ENCODE results near the gene CCL25. TPM values are rescaled to one million over a fixed set of nuclear protein-coding genes. Genes with fewer than 3 reads are reported as not detected.

The CCL25 gene
- total RNA-seq, 1 experiment from 2014 or later: not detected

DNA sequence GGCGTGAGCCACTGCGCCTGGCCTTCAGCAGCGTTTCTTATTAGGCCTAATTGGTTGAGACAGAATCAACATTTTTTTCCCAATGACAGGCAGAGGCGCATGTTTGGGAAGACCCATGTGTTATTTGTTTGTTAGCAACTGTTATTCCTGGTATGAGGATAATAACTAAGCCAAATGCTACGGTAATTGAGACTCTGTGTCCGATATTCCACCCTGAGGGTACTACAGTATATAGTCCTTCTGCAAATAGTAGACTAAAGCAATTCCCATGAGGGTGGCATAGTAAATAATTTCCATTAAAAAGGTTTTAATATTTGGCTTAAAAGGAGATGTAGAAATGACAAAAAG, 18.4 kb upstream of the CCL25 start:
- no peak overlapping the region for H3K4me2 ChIP-seq (ENCODE audit: low read length)
- no peaks in the 10 kb centered on the region for H3K9me3 ChIP-seq (ENCODE audit: low read length)
- no peaks in the 10 kb centered on the region for H4K20me1 ChIP-seq (ENCODE audit: low read length)
- no peaks in the 10 kb centered on the region for H3K36me3 ChIP-seq (ENCODE audit: low read depth, low read length)
- TF ChIP-seq, protein P1, sequence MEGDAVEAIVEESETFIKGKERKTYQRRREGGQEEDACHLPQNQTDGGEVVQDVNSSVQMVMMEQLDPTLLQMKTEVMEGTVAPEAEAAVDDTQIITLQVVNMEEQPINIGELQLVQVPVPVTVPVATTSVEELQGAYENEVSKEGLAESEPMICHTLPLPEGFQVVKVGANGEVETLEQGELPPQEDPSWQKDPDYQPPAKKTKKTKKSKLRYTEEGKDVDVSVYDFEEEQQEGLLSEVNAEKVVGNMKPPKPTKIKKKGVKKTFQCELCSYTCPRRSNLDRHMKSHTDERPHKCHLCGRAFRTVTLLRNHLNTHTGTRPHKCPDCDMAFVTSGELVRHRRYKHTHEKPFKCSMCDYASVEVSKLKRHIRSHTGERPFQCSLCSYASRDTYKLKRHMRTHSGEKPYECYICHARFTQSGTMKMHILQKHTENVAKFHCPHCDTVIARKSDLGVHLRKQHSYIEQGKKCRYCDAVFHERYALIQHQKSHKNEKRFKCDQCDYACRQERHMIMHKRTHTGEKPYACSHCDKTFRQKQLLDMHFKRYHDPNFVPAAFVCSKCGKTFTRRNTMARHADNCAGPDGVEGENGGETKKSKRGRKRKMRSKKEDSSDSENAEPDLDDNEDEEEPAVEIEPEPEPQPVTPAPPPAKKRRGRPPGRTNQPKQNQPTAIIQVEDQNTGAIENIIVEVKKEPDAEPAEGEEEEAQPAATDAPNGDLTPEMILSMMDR (conservative IDR thresholded peaks at IDR 0.05; ENCODE audit: low read depth, low read length): no peak
- no peak for TF ChIP-seq EZH2phosphoT487 (IDR thresholded peaks at IDR 0.05; ENCODE audit: borderline replicate concordance, low read length)
- TF ChIP-seq EZH2 (IDR thresholded peaks at IDR 0.05; ENCODE audit: low read length, unreplicated experiment): no peak
- no peaks in the 10 kb centered on the region for H3K27me3 ChIP-seq (ENCODE audit: low read length)
- H3F3A ChIP-seq (ENCODE audit: low read length, unreplicated experiment): no peaks in the 10 kb centered on the region
- H3K4me3 ChIP-seq (ENCODE audit: low read length): no peak overlapping the region
- no peak overlapping the region for H3K9ac ChIP-seq (ENCODE audit: low read length)
- BruUV-seq (replicated peaks): no TSS peak
- ATAC-seq (no peak), DNase-seq (no peak)
- no peaks in the 10 kb centered on the region for H3K79me2 ChIP-seq (ENCODE audit: low read length)
- intact Hi-C loops (cut with micrococcal nuclease): no loop called here
- ChIA-PET POLR2A (ENCODE audit: unreplicated experiment) (no interaction called here), CTCF (no interaction called here)
- no peak overlapping the region for H2AFZ ChIP-seq (ENCODE audit: low read length)
- no peak overlapping the region for H3K27ac ChIP-seq (ENCODE audit: low read length)
- no peaks in the 10 kb centered on the region for H3K4me1 ChIP-seq (ENCODE audit: insufficient read depth, low read length)
- no peaks in the 10 kb centered on the region for H3K9me2 ChIP-seq (replicated peaks; ENCODE audit: low read length)

DNA sequence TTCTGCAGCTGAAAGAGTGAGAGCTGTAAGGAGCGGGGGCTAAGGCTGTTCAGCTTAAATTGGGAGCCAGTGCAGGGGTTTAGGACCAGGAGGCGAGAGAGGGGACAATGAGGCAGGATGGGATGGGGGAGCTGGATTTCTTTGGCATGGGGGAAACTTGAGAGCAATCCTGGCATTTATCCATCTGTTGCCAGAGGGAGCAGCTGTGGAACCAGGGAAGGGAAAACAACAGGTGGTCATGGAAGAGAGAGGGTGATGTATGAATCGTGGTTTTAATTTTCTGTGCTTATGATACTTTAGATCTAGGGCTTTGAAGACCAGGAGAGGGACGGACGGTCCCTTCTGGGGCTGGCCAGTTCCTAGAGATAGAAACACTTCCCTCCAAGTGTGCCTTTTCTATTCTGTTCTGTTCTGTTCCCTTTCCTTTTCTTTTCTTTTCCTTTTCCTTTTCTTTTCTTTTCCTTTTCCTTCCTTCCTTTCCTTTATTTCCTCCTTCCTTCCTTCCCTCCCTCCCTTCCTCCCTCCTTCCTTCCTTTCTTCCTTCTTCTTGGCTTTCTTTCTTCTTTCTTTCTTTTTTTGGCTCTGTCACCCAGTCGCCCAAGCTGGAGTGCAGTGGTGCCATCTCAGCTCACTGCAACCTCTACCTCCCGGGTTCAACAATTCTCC, 16.0 kb upstream of the CCL25 start:
- Histone ChIP-seq H3K4me1 (ENCODE audit: insufficient read depth, low read length) (no peaks in the 10 kb centered on the region), H3K27me3 (ENCODE audit: low read length) (no peaks in the 10 kb centered on the region), H2AFZ (ENCODE audit: low read length) (no peak overlapping the region), H4K20me1 (ENCODE audit: low read length) (no peaks in the 10 kb centered on the region), H3K9ac (ENCODE audit: low read length) (no peak overlapping the region), H3K27ac (ENCODE audit: low read length) (no peak overlapping the region), H3K9me3 (ENCODE audit: low read length) (no peaks in the 10 kb centered on the region), H3K4me2 (ENCODE audit: low read length) (no peak overlapping the region), H3F3A (ENCODE audit: low read length, unreplicated experiment) (no peaks in the 10 kb centered on the region), H3K9me2 (replicated peaks; ENCODE audit: low read length) (no peaks in the 10 kb centered on the region), H3K36me3 (ENCODE audit: low read depth, low read length) (no peaks in the 10 kb centered on the region), H3K79me2 (ENCODE audit: low read length) (no peaks in the 10 kb centered on the region), H3K4me3 (ENCODE audit: low read length) (no peak overlapping the region)
- ChIA-PET POLR2A (ENCODE audit: unreplicated experiment) (no interaction called here), CTCF (no interaction called here)
- intact Hi-C loops (cut with micrococcal nuclease): no loop called here
- TF ChIP-seq EZH2 (IDR thresholded peaks at IDR 0.05; ENCODE audit: low read length, unreplicated experiment) (no peak), EZH2phosphoT487 (IDR thresholded peaks at IDR 0.05; ENCODE audit: borderline replicate concordance, low read length) (no peak)
- TF ChIP-seq, protein P1 (conservative IDR thresholded peaks at IDR 0.05; ENCODE audit: low read depth, low read length): no peak
- no TSS peak for BruUV-seq (replicated peaks)
- ATAC-seq (no peak), DNase-seq (no peak)

DNA sequence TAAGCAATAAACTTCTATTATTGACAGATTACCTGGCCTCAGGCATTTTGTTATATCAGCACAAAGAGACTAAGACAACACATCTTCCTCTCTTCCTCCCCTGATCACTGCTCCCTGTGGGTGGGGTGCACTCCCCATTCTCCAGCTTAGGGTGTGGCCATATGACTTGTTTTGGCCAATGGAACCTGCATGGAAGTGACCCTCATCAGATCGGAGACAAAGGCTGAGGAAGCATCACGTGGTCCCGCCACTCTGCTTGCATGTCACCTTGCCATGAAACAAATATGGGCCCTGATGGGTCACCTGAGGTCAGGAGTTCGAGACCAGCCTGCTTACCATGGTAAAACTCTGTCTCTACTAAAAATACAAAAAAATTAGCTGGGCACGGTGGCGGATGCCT, 13.7 kb upstream of the CCL25 start:
- ATAC-seq (no peak), DNase-seq (no peak)
- no peaks in the 10 kb centered on the region for H3F3A ChIP-seq (ENCODE audit: low read length, unreplicated experiment)
- ChIA-PET POLR2A (ENCODE audit: unreplicated experiment) (no interaction called here), CTCF (no interaction called here)
- H3K36me3 ChIP-seq (ENCODE audit: low read depth, low read length): no peaks in the 10 kb centered on the region
- H3K9ac ChIP-seq (ENCODE audit: low read length): no peak overlapping the region
- H3K27ac ChIP-seq (ENCODE audit: low read length): no peak overlapping the region
- no peaks in the 10 kb centered on the region for H3K4me1 ChIP-seq (ENCODE audit: insufficient read depth, low read length)
- no peak overlapping the region for H3K4me2 ChIP-seq (ENCODE audit: low read length)
- H4K20me1 ChIP-seq (ENCODE audit: low read length): no peaks in the 10 kb centered on the region
- intact Hi-C loops (cut with micrococcal nuclease): no loop called here
- no peak overlapping the region for H2AFZ ChIP-seq (ENCODE audit: low read length)
- H3K4me3 ChIP-seq (ENCODE audit: low read length): no peak overlapping the region
- H3K27me3 ChIP-seq (ENCODE audit: low read length): no peaks in the 10 kb centered on the region
- TF ChIP-seq EZH2phosphoT487 (IDR thresholded peaks at IDR 0.05; ENCODE audit: borderline replicate concordance, low read length): no peak
- no peak for TF ChIP-seq EZH2 (IDR thresholded peaks at IDR 0.05; ENCODE audit: low read length, unreplicated experiment)
- H3K9me2 ChIP-seq (replicated peaks; ENCODE audit: low read length): no peaks in the 10 kb centered on the region
- no TSS peak for BruUV-seq (replicated peaks)
- H3K79me2 ChIP-seq (ENCODE audit: low read length): no peaks in the 10 kb centered on the region
- H3K9me3 ChIP-seq (ENCODE audit: low read length): no peaks in the 10 kb centered on the region
